GM15510 (cell line): ENCODE measurements around the gene HDAC5.

Experiments used
- POLR2A ChIP-seq: IDR thresholded peaks from 3 replicates; pipeline ENCODE4 v1.6.1; 2011; ENCODE audit warnings: borderline replicate concordance; ENCODE audit not compliant: insufficient read length; ENCODE audit errors: extremely low read depth

Gene HDAC5

GRCh38 chr17:44106801-44107200 lies 16.6 kb downstream of the HDAC5 start:
- TF ChIP-seq POLR2A: no peak

GRCh38 chr17:44105941-44106340 lies 17.5 kb downstream of the HDAC5 start:
- TF ChIP-seq POLR2A: no peak

- TF ChIP-seq POLR2A: no peak
Observed at GRCh38 chr17:44105483-44105882, 18.0 kb downstream of the HDAC5 start.

- no peak for TF ChIP-seq POLR2A
Observed at GRCh38 chr17:44102849-44103622, 20.4 kb downstream of the HDAC5 start.

- no peak for TF ChIP-seq POLR2A
Observed at GRCh38 chr17:44097110-44097958, 26.1 kb downstream of the HDAC5 start.

- no peak for TF ChIP-seq POLR2A
Observed at GRCh38 chr17:44095647-44096496, 27.6 kb downstream of the HDAC5 start.

- no peak for TF ChIP-seq POLR2A
Observed at GRCh38 chr17:44095388-44095646, 28.1 kb downstream of the HDAC5 start.

GRCh38 chr17:44094701-44095387 lies 28.6 kb downstream of the HDAC5 start:
- no peak for TF ChIP-seq POLR2A

- TF ChIP-seq POLR2A: no peak
Observed at GRCh38 chr17:44093231-44093900, 30.1 kb downstream of the HDAC5 start.

- no peak for TF ChIP-seq POLR2A
Observed at GRCh38 chr17:44092051-44092450, 31.4 kb downstream of the HDAC5 start.

GRCh38 chr17:44091200-44091997 lies 32.0 kb downstream of the HDAC5 start:
- no peak for TF ChIP-seq POLR2A

GRCh38 chr17:44088254-44088653 lies 35.2 kb downstream of the HDAC5 start:
- TF ChIP-seq POLR2A: no peak

- no peak for TF ChIP-seq POLR2A
Observed at GRCh38 chr17:44087319-44087718, 36.1 kb downstream of the HDAC5 start.
